Motor neuron (in vitro differentiated cells): ENCODE results near the gene CAGE1. TPM values are rescaled to one million over a fixed set of nuclear protein-coding genes. Genes with fewer than 3 reads are reported as not detected.

Experiments used
- ATAC-seq, 8 experiments: fragments of 200-7000 bp; cut with Tn5 transposase; replicated peaks in 6 of 8; 2 replicates each; pipeline ENCODE4 v1.8.0; 2021; ENCODE audit warnings: mild to moderate bottlenecking in 8 of 8, moderate library complexity in 8 of 8
- H3K27ac ChIP-seq, 2 donors: fragments of 250-450 bp; sonication (Bioruptor Pico); 2 replicates each; pipeline ENCODE4 v1.9.0; 2021; ENCODE audit warnings: antibody characterized with exemption in 2 of 2, mild to moderate bottlenecking in 2 of 2, moderate library complexity in 1 of 2
- H3K4me1 ChIP-seq, 2 donors: fragments of 250-450 bp; sonication (Bioruptor Pico); replicated peaks in 1 of 2; 2 replicates each; pipeline ENCODE4 v1.6.1; 2021; ENCODE audit warnings: antibody characterized with exemption in 2 of 2, mild to moderate bottlenecking in 2 of 2, moderate library complexity in 1 of 2
- H3K4me3 ChIP-seq, 5 donors: fragments of 250-450 bp; sonication (Bioruptor Pico); 2 replicates each; pipeline ENCODE4 v1.9.0; 2021; ENCODE audit warnings: antibody characterized with exemption in 5 of 5, mild to moderate bottlenecking in 5 of 5, moderate library complexity in 4 of 5
- WGBS, 10 experiments: fragments of 450-650 bp; shearing (Covaris generic); methylation state at CpG; one replicate each; pipeline ENCODE4 v1.0.0; 2022; 5-methylcytosine and 5-hydroxymethylcytosine counted together
- in situ Hi-C, 9 experiments: fragments of 400-800 bp; cut with MboI; loops; one replicate each; pipeline ENCODE4 v1.15.0; 2021; ENCODE audit warnings: low sequenced_read_pairs in 9 of 9, low pct_unique_long_range_greater_than_20kb in 2 of 9; ENCODE audit not compliant: unreplicated experiment in 9 of 9
- total RNA-seq, 8 experiments: library from RNA; unstranded; fragments of 300-600 nt; gene quantifications; 2 replicates each; pipeline versions ENCODE4 v1.2.3 to v1.2.4, GENCODE V29; 2022

The CAGE1 gene
- total RNA-seq, 8 experiments from 2014 or later, result 0.07 to 0.22 (median 0.15) TPM; not detected in 1

DNA sequence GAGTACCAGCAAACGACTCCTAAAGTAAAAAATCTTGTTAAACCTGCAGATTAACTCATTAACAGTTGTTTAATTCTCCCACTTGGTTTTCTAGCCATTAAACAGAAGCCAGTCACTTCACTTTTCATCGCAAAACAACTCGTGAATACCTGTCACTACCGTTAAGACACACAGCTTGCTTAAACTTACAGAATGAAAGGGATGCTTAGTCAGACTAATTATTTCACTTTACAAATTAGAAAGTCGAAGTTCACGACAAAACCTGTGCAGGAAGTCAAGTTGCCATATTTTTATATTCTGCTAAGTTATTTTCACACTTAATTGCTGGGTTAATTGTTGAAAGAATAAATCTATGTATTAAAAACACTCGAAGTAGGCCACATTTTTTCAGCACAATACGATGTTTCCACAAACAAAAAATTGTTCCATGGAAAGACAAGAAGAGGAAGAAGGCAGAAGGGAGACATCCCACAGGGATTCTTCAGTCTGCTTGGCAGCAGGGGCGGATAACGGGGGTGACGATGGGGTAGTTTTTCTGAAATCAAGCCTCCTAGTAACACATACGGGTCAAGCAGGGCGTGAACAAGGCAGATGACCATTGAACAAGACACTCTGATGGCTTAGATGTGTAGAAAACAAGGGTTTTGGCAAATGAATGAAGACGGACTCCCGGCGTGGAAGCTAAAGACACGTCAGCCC, 77.5 kb downstream of the CAGE1 start:
- ATAC-seq, result peak in 1 of 8 experiments; percentile 1
- Histone ChIP-seq H3K27ac (peak overlapping the region; percentile 91 to 98), H3K4me3 (peak overlapping the region; percentile 67 to 86 (median 85)), H3K4me1 (peaks cover 4 to 16% of the 10 kb centered on the region in 2 donors)
- in situ Hi-C loops, result no loop called here
- 0 to 2% (median 0%) methylated on average over 1 to 16 of the region's 17 CpGs for WGBS, 10 experiments

DNA sequence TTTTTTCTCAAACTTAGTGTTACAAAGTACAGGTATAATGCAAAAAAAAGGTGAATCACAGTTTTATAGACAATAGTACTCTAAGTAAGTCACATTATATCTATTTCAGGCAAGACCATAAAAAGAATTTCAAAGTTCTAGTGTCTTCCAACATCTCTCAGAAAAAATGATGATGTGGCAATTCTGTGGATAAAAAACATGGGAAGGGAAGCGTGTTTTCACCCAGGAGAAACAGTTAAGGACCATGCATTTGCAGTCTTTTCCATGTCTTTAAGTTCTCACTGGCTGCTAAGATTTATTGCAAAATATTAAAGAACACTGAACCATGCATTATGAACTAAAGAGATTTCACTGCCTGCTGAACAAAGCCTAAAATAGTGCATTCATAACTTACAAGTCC, 78.4 kb downstream of the CAGE1 start:
- Histone ChIP-seq H3K4me3 (peak overlapping the region; percentile 67 to 86 (median 85)), H3K4me1 (peaks cover 4 to 16% of the 10 kb centered on the region in 2 donors), H3K27ac (no peak overlapping the region)
- in situ Hi-C loops, result no loop called here
- WGBS, 10 experiments, result 8 to 73% (median 43%) methylated on average over 1 of the region's 1 CpG; no CpG with 5 or more reads in 1 of the 10 experiments
- no peak for ATAC-seq

DNA sequence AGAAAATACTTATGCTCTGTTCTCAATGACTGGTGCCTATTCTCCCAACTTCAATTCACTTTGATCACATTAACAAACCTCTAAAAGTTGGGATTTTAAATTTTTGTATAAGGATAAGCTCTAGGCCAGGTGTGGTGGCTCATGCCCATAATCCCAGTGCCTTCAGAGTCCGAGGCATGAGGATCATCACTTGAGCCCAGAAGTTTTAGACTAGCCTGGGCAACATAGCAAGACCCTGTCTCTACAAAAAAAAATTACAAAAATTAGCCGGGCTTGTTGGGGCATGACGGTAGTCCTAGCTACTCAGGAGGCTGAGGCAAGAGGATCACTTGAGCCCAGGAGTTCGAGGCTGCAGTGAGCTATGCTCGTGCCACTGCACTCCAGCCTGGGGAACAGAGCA, 80.5 kb downstream of the CAGE1 start:
- H3K27ac ChIP-seq, result no peak overlapping the region
- WGBS, 10 experiments, result 90 to 100% (median 100%) methylated on average over 1 to 5 of the region's 5 CpGs; no CpG with 5 or more reads in 5 of the 10 experiments
- in situ Hi-C loops, result no loop called here
- peaks cover 4 to 16% of the 10 kb centered on the region in 2 donors for H3K4me1 ChIP-seq
- H3K4me3 ChIP-seq, result no peak overlapping the region
- no peak for ATAC-seq

DNA sequence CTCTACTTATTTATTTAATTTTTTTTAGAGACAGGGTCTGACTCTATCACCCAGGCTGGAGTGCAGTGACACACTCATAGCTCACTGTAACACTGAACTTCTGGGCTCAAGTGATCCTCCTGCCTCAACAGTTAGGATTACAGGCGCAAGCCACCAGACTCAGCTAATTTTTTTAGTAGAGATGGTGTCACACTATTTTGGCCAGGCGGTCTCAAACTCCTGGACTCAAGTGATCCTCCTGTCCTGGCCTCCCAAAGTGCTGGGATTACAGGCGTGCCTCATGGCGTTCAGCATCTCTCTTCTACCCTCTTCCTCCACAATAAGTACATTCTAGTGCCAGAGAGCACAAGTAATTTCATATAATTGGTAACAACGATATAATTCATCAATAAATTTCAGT, 82.0 kb downstream of the CAGE1 start:
- Histone ChIP-seq H3K4me1 (peaks cover 0 to 10% of the 10 kb centered on the region in 2 donors), H3K4me3 (no peak overlapping the region), H3K27ac (no peak overlapping the region)
- no peak for ATAC-seq
- WGBS, 10 experiments, result 90 to 100% (median 97%) methylated on average over 1 to 5 of the region's 5 CpGs; no CpG with 5 or more reads in 3 of the 10 experiments
- in situ Hi-C loops, result no loop called here

DNA sequence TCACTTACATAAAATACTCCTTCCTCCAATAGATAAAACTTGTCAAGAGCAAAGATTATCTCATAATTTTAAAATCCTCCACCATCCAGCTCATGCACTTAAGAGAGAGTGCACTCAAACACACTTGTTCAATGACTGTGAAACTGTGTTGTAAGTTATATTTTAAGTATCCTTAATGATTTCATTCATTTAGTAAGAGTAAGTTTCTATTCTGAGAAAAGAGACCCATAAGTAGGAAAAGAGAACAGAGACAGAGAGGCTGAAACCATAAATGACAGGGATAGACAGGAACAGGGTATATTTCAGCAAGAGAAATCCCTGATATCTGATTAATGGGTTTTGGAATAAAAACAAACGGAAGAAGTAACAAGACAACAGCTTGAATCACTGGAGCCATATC, 84.7 kb downstream of the CAGE1 start:
- H3K4me1 ChIP-seq, result no peaks in the 10 kb centered on the region
- H3K4me3 ChIP-seq, result no peak overlapping the region
- no peak for ATAC-seq
- 27 to 100% (median 89%) methylated on average over 1 of the region's 1 CpG for WGBS, 10 experiments
- H3K27ac ChIP-seq, result no peak overlapping the region
- in situ Hi-C loops, result no loop called here

DNA sequence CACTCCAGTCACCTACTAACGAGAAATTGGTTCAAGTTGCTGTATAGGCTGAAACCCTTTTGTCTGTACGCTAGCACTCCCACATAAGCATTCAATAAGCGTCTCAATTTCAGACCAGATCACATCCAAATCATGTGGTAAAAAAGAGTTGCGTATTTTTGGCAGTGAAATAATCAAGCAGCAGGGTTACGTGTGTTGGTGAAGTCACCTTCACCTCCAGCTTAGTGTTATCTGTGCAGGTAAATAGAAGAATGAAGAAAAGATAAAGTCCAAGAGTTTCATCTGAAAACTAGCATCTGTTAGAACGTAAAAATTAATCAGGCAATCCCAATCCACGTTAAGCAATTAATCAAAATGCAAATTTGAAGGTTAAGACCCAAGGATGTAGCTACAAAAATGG, 87.8 kb downstream of the CAGE1 start:
- WGBS, 10 experiments, result 78 to 100% (median 94%) methylated on average over 2 to 7 of the region's 7 CpGs
- ATAC-seq, result no peak
- Histone ChIP-seq H3K4me1 (no peaks in the 10 kb centered on the region), H3K4me3 (no peak overlapping the region), H3K27ac (no peak overlapping the region)
- in situ Hi-C loops, result no loop called here

DNA sequence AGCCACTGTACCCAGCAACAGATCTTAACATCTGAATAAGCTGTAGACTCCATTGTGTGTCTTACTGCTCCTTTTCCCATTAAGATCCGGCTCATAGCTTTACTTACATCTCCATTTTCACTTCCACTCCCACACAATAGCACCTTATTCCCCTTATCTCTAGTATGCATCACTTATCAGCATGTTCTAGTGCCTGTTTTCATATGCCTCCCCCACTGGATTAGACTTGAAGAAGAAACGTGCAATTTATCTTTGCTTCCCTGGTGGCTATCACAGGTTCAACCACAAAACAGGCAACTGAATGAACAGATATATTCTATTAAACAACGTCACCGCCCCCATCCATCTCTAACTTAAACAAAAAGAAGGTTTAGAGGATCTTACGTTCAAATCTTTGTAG, 88.6 kb downstream of the CAGE1 start:
- H3K4me1 ChIP-seq, result no peaks in the 10 kb centered on the region
- H3K4me3 ChIP-seq, result no peak overlapping the region
- no peak overlapping the region for H3K27ac ChIP-seq
- WGBS, 10 experiments, result 89 to 100% (median 98%) methylated on average over 2 to 5 of the region's 5 CpGs; no CpG with 5 or more reads in 1 of the 10 experiments
- ATAC-seq, result no peak
- in situ Hi-C loops, result no loop called here

DNA sequence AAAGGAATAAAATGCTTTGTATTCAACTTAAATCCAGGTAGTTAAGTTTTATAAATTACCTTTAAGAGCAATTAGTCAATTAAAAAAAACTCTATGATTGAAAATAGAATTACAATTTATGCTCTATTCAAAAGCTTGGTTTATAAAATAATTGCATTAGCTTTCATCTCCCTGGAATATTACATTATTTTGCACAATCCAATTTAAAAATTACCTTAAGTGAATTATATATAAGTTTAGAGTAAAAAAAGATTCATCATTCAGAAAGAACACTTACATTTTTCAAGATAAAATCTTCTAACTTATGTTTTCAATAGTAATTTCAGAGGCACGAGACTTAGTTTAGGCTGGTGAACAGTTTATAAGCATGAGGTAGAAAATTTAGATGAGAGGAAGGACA, 91.4 kb downstream of the CAGE1 start:
- in situ Hi-C loops, result loop anchor here in 3 of 9 experiments (25.0 kb wide), 2 partner anchors 289 to 314 kb away; partner anchors contain the start of gene SNRNP48 (in 1 of the 3)
- no peaks in the 10 kb centered on the region for H3K4me1 ChIP-seq
- no peak for ATAC-seq
- H3K27ac ChIP-seq, result no peak overlapping the region
- H3K4me3 ChIP-seq, result no peak overlapping the region
- WGBS, 10 experiments, result 71 to 100% (median 91%) methylated on average over 1 of the region's 1 CpG; no CpG with 5 or more reads in 2 of the 10 experiments

DNA sequence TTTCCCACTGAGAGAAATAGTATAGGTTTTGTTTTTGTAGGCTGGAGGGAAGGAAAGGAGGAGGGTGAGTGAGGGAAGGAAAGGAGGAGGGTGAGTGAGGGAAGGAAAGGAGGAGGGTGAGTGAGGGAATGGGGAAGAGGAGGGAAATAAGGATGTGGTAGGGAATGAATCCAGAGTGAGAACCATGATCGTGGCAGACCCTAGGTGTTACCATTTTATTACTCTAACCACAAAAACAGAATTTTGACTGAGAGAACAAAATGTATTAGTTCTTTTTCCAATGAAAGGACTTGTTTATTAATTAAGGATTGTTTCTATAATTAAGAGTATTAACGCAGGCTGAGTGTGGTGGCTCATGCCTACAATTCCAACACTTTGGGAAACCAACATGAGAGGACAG, 92.9 kb downstream of the CAGE1 start:
- ATAC-seq, result no peak
- 71 to 100% (median 100%) methylated on average over 1 to 2 of the region's 2 CpGs for WGBS, 10 experiments
- H3K27ac ChIP-seq, result no peak overlapping the region
- in situ Hi-C loops, result loop anchor here in 3 of 9 experiments (25.0 kb wide), 2 partner anchors 291 to 316 kb away; partner anchors contain the start of gene SNRNP48 (in 1 of the 3)
- no peaks in the 10 kb centered on the region for H3K4me1 ChIP-seq
- H3K4me3 ChIP-seq, result no peak overlapping the region

DNA sequence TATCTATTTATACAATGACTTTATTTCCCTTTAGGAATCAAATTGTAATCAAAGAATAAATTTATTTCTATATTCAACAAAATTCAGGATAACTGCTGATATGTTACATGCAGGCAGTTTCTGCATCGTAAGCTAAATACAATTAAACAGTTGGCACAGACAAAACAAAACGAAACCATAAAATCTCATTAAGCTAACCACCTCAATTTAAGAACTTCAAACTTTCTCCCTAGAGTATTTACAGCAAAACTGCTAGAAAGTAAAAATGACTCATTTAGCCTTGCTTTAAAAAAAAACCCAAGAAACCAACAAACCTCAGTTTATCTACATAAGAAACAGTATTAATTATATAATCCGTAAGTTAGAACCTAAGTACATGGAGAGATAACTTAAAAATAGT, 93.6 kb downstream of the CAGE1 start:
- no peak overlapping the region for H3K27ac ChIP-seq
- ATAC-seq, result no peak
- in situ Hi-C loops, result loop anchor here in 3 of 9 experiments (25.0 kb wide), 2 partner anchors 291 to 316 kb away; partner anchors contain the start of gene SNRNP48 (in 1 of the 3)
- WGBS, 10 experiments, result 72 to 100% (median 82%) methylated on average over 1 to 3 of the region's 3 CpGs
- H3K4me3 ChIP-seq, result no peak overlapping the region
- no peaks in the 10 kb centered on the region for H3K4me1 ChIP-seq

DNA sequence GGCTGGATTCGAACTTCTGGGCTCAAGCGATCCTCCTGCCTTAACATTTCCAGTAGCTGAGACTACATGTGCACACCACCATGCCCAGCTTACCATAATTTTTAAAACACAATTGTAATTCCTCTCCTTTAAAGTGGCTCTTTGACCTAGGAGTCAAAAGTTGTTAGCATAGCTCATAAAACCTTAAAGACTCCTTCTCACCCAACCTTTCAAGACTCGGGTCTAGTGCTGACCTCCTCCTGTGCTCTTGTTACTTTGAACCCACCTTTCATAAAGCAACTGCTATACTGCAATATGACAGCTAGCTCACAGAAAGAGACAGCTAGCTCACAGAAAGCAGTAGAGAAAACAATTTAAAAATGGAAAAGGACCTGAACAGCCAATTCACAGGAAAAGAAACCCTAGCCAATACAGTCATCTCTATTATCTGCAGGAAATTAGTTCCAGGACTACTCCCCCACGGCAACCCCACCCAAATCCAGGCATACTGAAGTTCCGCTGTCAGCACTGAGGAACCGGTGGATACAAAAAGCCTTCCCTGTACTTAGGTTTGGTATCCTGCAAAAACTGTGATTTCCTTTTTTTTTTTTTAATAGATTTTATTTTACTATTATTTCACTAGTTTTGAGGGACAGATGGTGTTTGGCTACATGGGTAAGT, 96.8 kb downstream of the CAGE1 start:
- no peak overlapping the region for H3K27ac ChIP-seq
- H3K4me1 ChIP-seq, result no peaks in the 10 kb centered on the region
- ATAC-seq, result peak in 2 of 8 experiments; percentile 53 to 79
- no peak overlapping the region for H3K4me3 ChIP-seq
- WGBS, 10 experiments, result 22 to 95% (median 72%) methylated on average over 1 to 6 of the region's 6 CpGs
- in situ Hi-C loops, result loop anchor here in 3 of 9 experiments (25.0 kb wide), 2 partner anchors 295 to 320 kb away; partner anchors contain the start of gene SNRNP48 (in 1 of the 3)

DNA sequence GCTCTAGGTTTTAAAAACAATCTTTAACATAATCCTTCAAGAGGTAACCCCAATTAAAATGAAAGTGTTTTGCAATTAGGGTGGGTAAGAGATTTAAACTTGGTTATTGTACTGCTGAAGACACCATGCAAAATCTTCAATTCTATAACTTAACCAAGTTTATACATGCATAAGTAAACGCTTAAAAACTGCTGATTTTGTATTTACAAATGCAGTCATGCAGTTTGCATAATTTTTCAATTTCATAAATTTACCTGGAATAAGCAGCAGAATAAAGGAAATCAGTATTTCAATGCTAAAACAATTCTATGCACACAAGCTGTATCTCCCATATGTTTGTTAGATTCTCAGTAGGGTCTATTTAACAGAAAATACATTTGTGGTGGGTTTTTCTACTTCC, 99.5 kb downstream of the CAGE1 start:
- H3K4me3 ChIP-seq, result no peak overlapping the region
- H3K27ac ChIP-seq, result no peak overlapping the region
- WGBS, 10 experiments, result 33 to 100% (median 89%) methylated on average over 1 of the region's 1 CpG; no CpG with 5 or more reads in 1 of the 10 experiments
- no peaks in the 10 kb centered on the region for H3K4me1 ChIP-seq
- in situ Hi-C loops, result loop anchor here in 3 of 9 experiments (25.0 kb wide), 2 partner anchors 297 to 322 kb away; partner anchors contain the start of gene SNRNP48 (in 1 of the 3)
- ATAC-seq, result no peak

DNA sequence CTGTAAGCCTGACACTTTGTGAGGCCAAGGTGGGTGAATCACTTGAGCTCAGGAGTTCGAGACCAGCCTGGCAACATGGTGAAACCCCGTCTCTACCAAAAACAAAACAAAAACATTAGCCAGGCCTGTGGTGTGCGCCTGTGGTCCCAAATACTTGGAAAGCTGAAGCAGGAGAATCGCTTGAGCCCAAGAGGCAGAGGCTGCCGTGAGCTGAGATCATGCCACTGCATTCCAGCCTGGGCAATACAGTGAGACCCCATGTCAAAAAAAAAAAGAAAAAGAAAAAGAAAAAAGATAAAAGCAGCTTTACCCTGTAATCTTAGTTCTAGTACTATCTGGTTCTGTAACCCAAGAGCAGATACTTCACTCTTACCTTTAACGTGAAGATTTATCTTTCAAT, 104.1 kb downstream of the CAGE1 start:
- WGBS, 10 experiments, result 83 to 100% (median 100%) methylated on average over 1 to 6 of the region's 6 CpGs
- in situ Hi-C loops, result loop anchor here in 4 of 9 experiments (10.0 to 25.0 kb wide), 3 partner anchors 302 to 329 kb away; partner anchors contain the start of gene SNRNP48 (in 1 of the 4)

More for the DNA sequence above, 104.1 kb downstream of the CAGE1 start:
- no peak overlapping the region for H3K4me3 ChIP-seq
- H3K4me1 ChIP-seq, result no peaks in the 10 kb centered on the region
- no peak for ATAC-seq
- H3K27ac ChIP-seq, result no peak overlapping the region
